ENCODE measurements around the gene ASCL5. TPM values are rescaled to one million over a fixed set of nuclear protein-coding genes. Genes with fewer than 3 reads are reported as not detected.

The ASCL5 gene
- total and polyA plus RNA-seq, 8 donors: 0.16 to 1.6 (median 1.2) TPM

GRCh38 chr1:201125800-201126199, 1.2 kb downstream of the ASCL5 start:
- DNase-seq: peak in 3 of 6 donors; percentile 12 to 37 (median 36)
- no peak for TF ChIP-seq CTCF (IDR thresholded peaks at IDR 0.05)
- ATAC-seq: peak; percentile 54 to 67 (median 58)
- peaks cover 22 to 29% (median 29%) of the 10 kb centered on the region in 3 donors for H3K4me1 ChIP-seq
- no peaks in the 10 kb centered on the region for H3K36me3 ChIP-seq
- no peak overlapping the region for H3K4me3 ChIP-seq
- H3K27ac ChIP-seq: peak overlapping the region; percentile 70 to 79 (median 77)
- intact Hi-C loops (cut with DNase I): no loop called here
- no peaks in the 10 kb centered on the region for H3K27me3 ChIP-seq
- WGBS, 2 donors: 37 to 40% methylated on average over 7 of the region's 7 CpGs
- no peak for FAIRE-seq
- no peaks in the 10 kb centered on the region for H3K9me3 ChIP-seq

- H3K36me3 ChIP-seq: no peaks in the 10 kb centered on the region
- ATAC-seq (peak; percentile 52 to 71 (median 58)), FAIRE-seq (no peak), DNase-seq (peak; percentile 79 to 88 (median 85))
- peak overlapping the region; percentile 70 to 79 (median 77) for H3K27ac ChIP-seq
- H3K4me1 ChIP-seq: peaks cover 22 to 29% (median 29%) of the 10 kb centered on the region in 3 donors
- TF ChIP-seq CTCF (IDR thresholded peaks at IDR 0.05): no peak
- no peaks in the 10 kb centered on the region for H3K27me3 ChIP-seq
- no peak overlapping the region for H3K4me3 ChIP-seq
- WGBS, 2 donors: 30 to 40% methylated on average over 9 of the region's 9 CpGs
- no peaks in the 10 kb centered on the region for H3K9me3 ChIP-seq
- intact Hi-C loops (cut with DNase I): no loop called here
Measured at GRCh38 chr1:201125019-201125418, 2.0 kb downstream of the ASCL5 start.

- Histone ChIP-seq H3K27ac (peak overlapping the region in 3 of 4 donors; percentile 76 to 79 (median 78)), H3K36me3 (no peaks in the 10 kb centered on the region), H3K4me3 (no peak overlapping the region), H3K4me1 (peaks cover 22 to 29% (median 29%) of the 10 kb centered on the region in 3 donors), H3K27me3 (no peaks in the 10 kb centered on the region), H3K9me3 (no peaks in the 10 kb centered on the region)
- DNase-seq (no peak), FAIRE-seq (no peak), ATAC-seq (no peak)
- WGBS, 2 donors: 93 to 95% methylated on average over 1 of the region's 1 CpG
- TF ChIP-seq CTCF (IDR thresholded peaks at IDR 0.05): no peak
- intact Hi-C loops (cut with DNase I): no loop called here
Measured at GRCh38 chr1:201123866-201124265, 3.1 kb downstream of the ASCL5 start.

GRCh38 chr1:201122321-201122957, 4.5 kb downstream of the ASCL5 start:
- Histone ChIP-seq H3K27ac (no peak overlapping the region), H3K4me1 (peaks cover 22 to 29% (median 29%) of the 10 kb centered on the region in 3 donors), H3K36me3 (no peaks in the 10 kb centered on the region), H3K4me3 (no peak overlapping the region), H3K27me3 (no peaks in the 10 kb centered on the region), H3K9me3 (no peaks in the 10 kb centered on the region)
- WGBS, 2 donors: 83 to 92% methylated on average over 10 of the region's 10 CpGs
- DNase-seq (no peak), ATAC-seq (no peak), FAIRE-seq (no peak)
- intact Hi-C loops (cut with DNase I): no loop called here
- no peak for TF ChIP-seq CTCF (IDR thresholded peaks at IDR 0.05)
